HG03442 (cell line): Measurements from ENCODE around the gene NCKAP5.

Source experiments
- ATAC-seq: cut with Tn5 transposase; IDR thresholded peaks from one replicate; pipeline ENCODE4 v1.9.1; 2021; ENCODE audit warnings: mild to moderate bottlenecking, moderate library complexity; ENCODE audit not compliant: unreplicated experiment

The NCKAP5 gene

GRCh38 chr2:132915812-132916549, 652.3 kb downstream of the NCKAP5 start:
- peak; percentile 88 for ATAC-seq

GRCh38 chr2:132911726-132912724, 656.2 kb downstream of the NCKAP5 start:
- no peak for ATAC-seq

GRCh38 chr2:132910432-132910831, 657.8 kb downstream of the NCKAP5 start:
- no peak for ATAC-seq

- ATAC-seq = no peak
Observed at GRCh38 chr2:132909427-132909826, 658.8 kb downstream of the NCKAP5 start.

GRCh38 chr2:132904142-132904842, 664.0 kb downstream of the NCKAP5 start:
- ATAC-seq = no peak

GRCh38 chr2:132902626-132903025, 665.6 kb downstream of the NCKAP5 start:
- ATAC-seq = no peak

GRCh38 chr2:132901661-132902060, 666.6 kb downstream of the NCKAP5 start:
- ATAC-seq = no peak

GRCh38 chr2:132897111-132897510, 671.2 kb downstream of the NCKAP5 start:
- no peak for ATAC-seq

GRCh38 chr2:132896073-132896472, 672.2 kb downstream of the NCKAP5 start:
- ATAC-seq = no peak

GRCh38 chr2:132891498-132891897, 676.8 kb downstream of the NCKAP5 start:
- no peak for ATAC-seq

GRCh38 chr2:132886574-132886973, 681.7 kb downstream of the NCKAP5 start:
- ATAC-seq = no peak

- no peak for ATAC-seq
Observed at GRCh38 chr2:132884705-132885104, 683.6 kb downstream of the NCKAP5 start.

GRCh38 chr2:132884292-132884691, 684.0 kb downstream of the NCKAP5 start:
- ATAC-seq = no peak

GRCh38 chr2:132883430-132883829, 684.8 kb downstream of the NCKAP5 start:
- ATAC-seq = no peak

- no peak for ATAC-seq
Observed at GRCh38 chr2:132881546-132881945, 686.7 kb downstream of the NCKAP5 start.

GRCh38 chr2:132877923-132878322, 690.3 kb downstream of the NCKAP5 start:
- ATAC-seq = no peak

- ATAC-seq = no peak
Observed at GRCh38 chr2:132876745-132877391, 691.4 kb downstream of the NCKAP5 start.

- ATAC-seq = no peak
Observed at GRCh38 chr2:132875193-132875592, 693.1 kb downstream of the NCKAP5 start.

GRCh38 chr2:132873738-132874137, 694.5 kb downstream of the NCKAP5 start:
- no peak for ATAC-seq

GRCh38 chr2:132871831-132872230, 696.4 kb downstream of the NCKAP5 start:
- ATAC-seq = no peak

GRCh38 chr2:132863961-132864360, 704.3 kb downstream of the NCKAP5 start:
- no peak for ATAC-seq
